GM19463 (cell line): ENCODE results near the gene TUFM.
"Not testable (repeated sequence)": the region's sequence is repeated elsewhere in the genome, so short reads cannot be mapped to it uniquely, and the experiment has no call there.

Experiments used
- ATAC-seq: cut with Tn5 transposase; IDR thresholded peaks from one replicate; pipeline ENCODE4 v1.9.1; 2021; ENCODE audit warnings: mild to moderate bottlenecking, moderate library complexity; ENCODE audit not compliant: unreplicated experiment

TUFM gene

DNA sequence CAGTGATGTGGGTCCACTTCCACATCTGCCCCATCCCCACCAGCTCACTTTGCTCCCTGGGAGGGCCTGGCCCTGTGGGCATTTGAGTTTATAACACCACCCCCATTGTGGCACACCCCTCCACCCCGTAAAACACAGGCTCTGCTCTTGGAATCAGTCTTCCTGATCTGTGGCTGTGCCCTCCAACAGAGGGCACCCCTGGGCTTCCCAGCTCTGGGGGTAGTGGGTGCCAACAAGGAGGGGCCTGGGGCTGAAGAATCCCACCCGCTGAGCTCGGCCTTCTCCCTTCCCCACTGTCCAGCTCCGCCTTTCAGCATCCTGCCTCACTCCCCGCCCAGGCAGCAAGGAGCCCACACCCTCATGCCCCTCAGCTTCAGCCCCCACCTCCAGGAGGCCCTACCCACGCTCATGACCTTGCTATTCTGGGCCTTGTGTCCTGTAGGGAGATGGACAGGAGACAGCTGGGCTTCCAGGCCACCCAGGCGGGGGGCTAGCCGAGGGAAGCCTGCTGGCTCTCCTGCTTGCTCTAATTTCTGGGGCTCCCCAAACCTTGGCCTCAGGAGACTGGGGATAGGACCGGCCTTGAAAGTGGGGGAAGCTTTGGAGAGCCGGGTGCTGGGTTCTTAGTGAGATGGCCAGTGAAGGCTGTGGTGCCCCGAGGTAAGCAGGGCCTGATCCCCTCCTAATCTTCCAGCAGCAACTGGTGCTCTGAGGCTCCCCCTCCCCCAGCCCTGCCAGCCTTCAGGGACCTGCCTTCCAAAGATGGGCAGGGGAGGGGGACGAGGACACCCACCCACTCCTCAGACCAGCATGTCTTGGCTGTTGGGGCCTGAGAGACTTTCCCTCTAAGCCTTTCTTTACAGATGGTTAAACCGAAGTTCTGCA is 29.2 kb upstream of the TUFM start:
- ATAC-seq = no peak

DNA sequence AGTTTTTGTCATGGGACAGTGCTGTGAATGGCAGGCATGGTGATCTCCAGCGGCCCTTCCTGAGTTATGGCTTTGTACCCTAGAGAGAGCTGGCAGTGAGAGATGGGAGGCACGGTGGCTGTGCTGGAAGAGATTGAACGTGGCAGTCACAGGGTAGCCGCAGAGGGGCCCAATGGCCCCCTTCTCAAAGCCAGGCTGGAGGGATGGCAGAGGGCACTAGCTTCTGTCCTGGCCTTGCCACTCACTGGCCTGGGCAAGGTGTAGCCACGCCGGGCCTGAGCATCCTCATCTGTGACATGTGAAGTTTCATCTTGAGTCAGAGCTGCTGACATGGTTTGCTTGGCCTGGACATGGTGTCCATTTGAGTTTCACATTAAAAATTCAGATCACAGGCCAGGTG is 28.3 kb upstream of the TUFM start:
- ATAC-seq = no peak

DNA sequence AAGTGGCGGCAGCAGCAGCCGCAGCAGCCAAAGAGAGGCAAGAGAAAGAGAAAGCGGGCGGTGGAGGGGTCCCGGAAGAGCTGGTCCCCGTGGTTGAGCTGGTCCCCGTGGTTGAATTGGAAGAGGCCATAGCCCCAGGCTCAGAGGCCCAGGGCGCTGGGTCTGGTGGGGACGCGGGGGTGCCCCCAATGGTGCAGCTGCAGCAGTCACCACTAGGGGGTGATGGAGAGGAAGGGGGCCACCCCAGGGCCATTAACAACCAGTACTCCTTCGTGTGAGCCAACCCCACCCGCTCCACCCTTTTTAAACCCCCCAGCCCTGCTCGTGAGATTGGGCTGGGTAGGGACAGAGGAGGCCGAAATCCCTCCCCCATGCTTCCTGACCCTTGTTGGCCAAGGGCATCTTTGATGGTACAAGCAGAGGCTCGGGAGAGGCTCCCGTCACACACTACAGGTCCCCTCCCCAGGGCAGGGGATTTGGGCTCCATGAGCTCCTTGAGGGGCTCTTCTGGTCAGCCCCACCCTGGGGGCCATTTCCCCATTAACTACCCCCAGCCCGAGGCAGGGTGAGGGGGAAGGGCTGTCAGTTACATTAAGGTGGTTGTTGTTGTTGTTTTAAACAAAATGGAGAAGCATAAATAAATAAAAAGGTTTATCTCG is 27.5 kb upstream of the TUFM start:
- no peak for ATAC-seq

DNA sequence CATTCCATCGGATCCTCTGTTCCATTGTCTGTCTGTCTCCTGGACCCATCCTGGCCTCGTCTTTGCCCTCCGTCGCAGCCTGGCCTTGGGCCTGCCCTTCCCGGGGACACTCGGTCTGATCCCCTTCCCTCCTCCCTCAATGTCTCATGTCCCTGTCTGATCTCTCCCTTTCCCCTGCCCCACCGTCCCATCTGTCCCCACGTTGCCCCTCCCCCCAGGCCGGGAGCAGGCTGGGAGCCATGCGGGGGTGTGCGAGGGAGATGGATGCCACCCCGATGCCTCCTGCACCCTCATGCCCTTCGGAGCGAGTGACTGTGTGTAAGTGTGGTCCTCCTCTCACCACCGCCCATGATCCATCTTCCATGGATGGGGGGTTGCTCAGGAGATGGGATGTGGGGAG is 26.8 kb upstream of the TUFM start:
- no peak for ATAC-seq

- no peak for ATAC-seq
Measured at GRCh38 chr16:28869201-28869600, 23.1 kb upstream of the TUFM start.

DNA sequence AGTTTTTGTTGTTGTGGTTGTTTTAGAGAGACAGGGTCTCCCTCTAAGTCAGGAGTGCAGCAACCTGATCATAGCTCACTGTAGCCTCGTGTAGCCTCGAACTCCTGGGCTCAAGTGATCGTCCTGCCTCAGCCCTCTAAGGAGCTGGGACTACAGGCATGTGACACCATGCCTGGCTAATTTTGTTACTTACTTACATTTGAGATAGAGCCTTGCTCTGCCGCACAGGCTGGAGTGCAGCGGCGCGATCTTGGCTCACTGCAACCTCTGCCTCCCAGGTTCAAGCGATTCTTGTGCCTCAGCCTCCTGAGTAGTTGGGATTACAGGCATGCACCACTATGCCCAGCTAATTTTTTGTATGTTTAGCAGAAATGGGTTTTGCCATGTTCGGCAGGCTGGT is 21.5 kb upstream of the TUFM start:
- ATAC-seq = not testable (repeated sequence)

- ATAC-seq = no peak
Measured at GRCh38 chr16:28867241-28867640, 21.1 kb upstream of the TUFM start.

GRCh38 chr16:28866454-28866804 is 20.3 kb upstream of the TUFM start:
- ATAC-seq = no peak

GRCh38 chr16:28865722-28866453 is 19.7 kb upstream of the TUFM start:
- no peak for ATAC-seq

- ATAC-seq = no peak
Measured at GRCh38 chr16:28865001-28865688, 19.0 kb upstream of the TUFM start.

- no peak for ATAC-seq
Measured at GRCh38 chr16:28863929-28864793, 18.0 kb upstream of the TUFM start.

DNA sequence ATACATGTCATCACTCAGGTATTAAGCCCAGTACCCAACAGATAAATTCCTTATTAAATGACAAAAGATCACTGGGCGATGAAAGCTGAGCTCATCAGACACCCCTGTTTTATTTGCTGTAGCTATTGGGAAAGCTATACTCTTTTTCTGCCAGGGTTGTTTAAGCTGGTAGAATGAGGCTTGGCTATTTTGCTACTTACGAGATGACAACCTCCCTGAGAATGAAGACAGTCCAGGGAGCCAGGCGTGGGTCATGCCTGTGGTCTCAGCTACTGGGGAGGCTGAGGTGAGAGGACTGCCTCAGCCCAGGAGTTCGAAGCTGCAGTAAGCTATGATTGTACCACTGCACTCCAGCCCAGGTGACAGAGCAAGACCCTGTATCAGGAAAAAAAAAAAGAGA is 13.2 kb upstream of the TUFM start:
- ATAC-seq = no peak

GRCh38 chr16:28858421-28858820 is 12.3 kb upstream of the TUFM start:
- ATAC-seq = no peak

- ATAC-seq = no peak
Measured at GRCh38 chr16:28846933-28847273, 755 bp upstream of the TUFM start.

DNA sequence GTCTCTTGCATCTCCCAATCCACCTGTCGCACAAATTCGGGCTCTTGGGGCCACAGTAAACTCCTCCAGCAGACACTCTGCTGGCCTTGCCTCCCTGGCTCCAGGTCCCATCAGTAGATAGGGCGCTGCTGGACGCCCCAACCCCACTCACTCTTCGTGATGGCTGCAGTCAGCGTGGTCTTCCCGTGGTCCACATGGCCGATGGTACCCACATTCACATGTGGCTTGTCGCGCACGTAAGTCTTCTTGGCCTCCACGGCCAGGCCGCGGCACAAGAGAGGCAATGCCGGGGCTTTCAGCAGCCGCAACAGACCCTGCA is 428 bp downstream of the TUFM start:
- ATAC-seq = no peak

GRCh38 chr16:28845293-28845692 is 855 bp downstream of the TUFM start:
- no peak for ATAC-seq

DNA sequence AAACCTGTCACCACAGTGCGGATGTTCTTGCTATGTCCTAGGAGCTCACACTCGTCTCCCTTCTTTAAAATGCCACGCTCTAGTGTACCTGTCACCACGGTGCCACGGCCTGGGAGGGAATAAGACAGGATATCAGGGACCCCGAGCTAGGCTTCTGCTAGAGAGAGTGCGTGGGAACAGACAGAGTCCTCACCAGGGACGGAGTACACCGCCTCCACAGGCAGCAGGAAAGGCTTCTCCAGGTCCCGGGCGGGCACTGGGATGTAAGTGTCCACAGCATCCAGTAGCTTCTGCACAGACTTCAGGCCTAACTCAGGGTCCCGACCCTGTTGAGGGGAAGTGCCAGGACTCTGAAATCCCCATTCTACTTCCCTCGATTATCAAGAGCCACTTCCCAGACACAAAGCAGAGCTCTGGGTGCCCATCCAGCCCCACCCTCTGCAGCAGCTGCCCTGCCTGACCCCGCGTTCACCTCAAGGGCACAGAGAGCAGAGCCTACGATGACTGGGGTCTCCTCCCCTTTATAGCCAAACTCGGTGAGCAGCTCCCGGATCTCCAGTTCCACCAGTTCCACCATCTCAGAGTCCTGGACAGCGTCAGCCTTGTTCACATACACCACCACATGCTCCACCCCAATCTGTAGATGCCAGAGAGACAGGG is 1.8 kb downstream of the TUFM start:
- ATAC-seq = no peak

GRCh38 chr16:28843766-28844165 is 2.4 kb downstream of the TUFM start:
- ATAC-seq = no peak

GRCh38 chr16:28842696-28843095 is 3.5 kb downstream of the TUFM start:
- no peak for ATAC-seq

- no peak for ATAC-seq
Measured at GRCh38 chr16:28839899-28840298, 6.2 kb downstream of the TUFM start.
